ENCODE results near the gene GSTM4. TPM values are rescaled to one million over a fixed set of nuclear protein-coding genes. Genes with fewer than 3 reads are reported as not detected.
A peak's percentile ranks its signal among the peaks of the same experiment; 100 is the strongest.

The GSTM4 gene
- total RNA-seq, 2 experiments from 2014 or later: 8.8 to 9.9 TPM

DNA sequence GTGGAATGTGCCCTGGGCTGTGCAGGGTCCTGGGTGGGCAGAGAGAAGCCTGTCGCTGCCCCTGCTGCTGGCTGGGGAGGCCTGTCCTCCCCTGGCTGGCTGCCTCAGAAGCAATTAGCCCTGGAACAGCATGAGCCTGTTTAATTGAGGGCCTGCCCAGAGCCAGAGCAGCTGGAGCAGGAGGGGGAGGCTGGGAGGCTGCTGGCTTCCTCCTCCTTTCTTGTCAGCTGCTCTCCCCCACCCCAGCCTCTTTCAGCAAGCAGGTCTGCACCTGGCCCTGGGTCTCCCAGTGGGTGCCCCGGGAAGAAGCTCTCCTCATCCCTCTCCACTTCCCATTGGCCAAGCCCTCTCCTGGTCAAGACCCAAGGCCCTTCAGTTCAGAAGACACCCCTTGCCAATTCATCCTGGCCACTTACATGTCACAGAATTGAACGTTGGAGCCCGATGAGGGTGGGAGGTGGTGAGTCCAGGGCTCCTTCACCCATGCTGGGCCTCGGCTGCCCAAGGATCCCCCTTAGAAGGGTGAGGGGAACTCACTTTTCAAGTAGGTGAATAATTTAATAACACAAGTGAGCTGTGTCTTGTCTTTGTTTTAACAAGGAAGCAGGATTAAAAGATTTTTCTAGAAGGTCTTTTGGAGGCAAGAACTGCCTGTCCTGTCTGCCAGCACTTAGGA, 23.1 kb upstream of the GSTM4 start:
- no peak overlapping the region for H3K4me3 Mint-ChIP-seq
- DNase-seq: no peak
- no peak overlapping the region for H3K27ac Mint-ChIP-seq
- H3K36me3 Mint-ChIP-seq (ENCODE audit: low read depth): peaks cover 16% of the 10 kb centered on the region
- CTCF ChIA-PET: interaction anchor here (0.9 to 4.3 kb wide), 4 partner anchors 7 to 142 kb away, joined by 3 to 48 read pairs (median 19); partner anchors contain the start of gene CYB561D1
- H3K4me1 Mint-ChIP-seq (ENCODE audit: low read depth): peaks cover 14% of the 10 kb centered on the region
- H3K27me3 Mint-ChIP-seq (ENCODE audit: low read depth): no peaks in the 10 kb centered on the region
- H3K9me3 Mint-ChIP-seq: no peaks in the 10 kb centered on the region
- intact Hi-C loops (cut with micrococcal nuclease): no loop called here

DNA sequence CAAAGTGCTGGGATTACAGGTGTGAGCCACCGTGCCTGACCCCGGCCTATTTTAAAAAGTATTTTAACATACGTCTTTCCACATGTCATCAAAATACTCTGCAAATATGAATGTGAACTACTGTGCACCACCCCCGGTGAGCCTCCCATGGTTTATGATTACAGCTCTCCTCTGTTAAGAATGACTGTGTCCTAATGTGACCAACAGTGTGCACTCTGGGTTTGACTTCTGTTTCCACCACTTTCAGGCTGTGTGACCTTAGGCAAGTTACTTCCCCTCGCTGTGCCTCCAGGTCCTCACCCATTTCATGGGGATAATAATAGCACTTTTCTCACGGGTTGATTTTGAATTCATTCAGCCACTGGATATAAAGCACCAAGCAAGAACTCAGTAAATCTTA, 21.6 kb upstream of the GSTM4 start:
- DNase-seq: no peak
- H3K9me3 Mint-ChIP-seq: no peaks in the 10 kb centered on the region
- CTCF ChIA-PET: interaction anchor here (2.0 to 13.1 kb wide), 3 partner anchors 9 to 140 kb away, joined by 6 to 283 read pairs (median 9); no protein-coding TSS in a partner anchor

DNA sequence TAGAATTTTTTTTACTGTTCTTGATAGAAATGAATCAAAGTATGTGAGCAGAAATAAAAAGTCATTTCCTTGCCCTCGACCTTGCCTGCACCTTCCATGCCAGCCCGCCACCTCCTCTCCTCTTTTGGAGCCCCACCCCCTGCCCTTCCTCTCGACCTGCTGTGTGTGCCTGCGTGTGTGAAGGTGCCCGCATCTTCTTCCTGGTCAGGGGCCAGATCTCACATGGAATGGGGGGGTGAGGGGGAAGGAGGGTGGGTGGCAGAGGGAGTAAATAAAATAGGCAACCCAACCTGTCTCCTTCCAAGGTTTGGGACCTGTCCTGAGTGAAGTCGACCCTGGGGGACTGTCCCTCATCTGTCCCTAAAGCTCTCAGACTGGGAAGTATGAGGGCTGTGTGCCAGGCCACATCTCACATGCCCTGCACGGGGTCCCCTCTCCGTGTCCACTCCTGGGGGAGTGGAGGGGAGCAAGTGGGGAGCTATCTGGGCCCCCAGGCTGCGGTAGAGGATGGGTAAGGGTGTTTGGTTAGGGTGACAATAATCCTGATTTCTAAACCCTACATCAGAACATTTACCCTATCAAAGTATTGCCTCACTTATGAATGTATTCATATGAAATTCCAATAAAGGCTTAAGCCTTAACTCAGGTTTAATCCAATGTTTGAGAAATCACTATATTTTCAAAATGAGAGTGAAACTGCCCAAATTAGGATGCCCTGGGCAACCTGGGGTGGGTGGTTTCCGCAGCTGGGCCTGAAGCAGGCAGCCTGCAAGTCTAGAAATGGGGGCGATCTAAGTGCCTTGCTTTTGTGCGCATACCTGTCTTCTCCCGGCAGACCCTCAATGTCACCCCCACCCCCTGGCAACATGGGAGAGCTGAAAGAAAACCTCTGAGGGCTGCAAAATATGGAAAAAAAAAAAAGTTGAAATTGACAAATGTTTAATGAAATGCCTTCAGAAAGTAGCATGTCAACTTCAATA, 20.8 kb upstream of the GSTM4 start:
- CTCF ChIA-PET: interaction anchor here (1.8 to 13.1 kb wide), 6 partner anchors 8 to 348 kb away, joined by 6 to 283 read pairs (median 8); partner anchors contain the start of genes AHCYL1 and GSTM4
- Mint-ChIP-seq H3K9me3 (no peaks in the 10 kb centered on the region), H3K4me3 (no peak overlapping the region), H3K4me1 (ENCODE audit: low read depth) (peaks cover 16% of the 10 kb centered on the region), H3K27ac (no peak overlapping the region), H3K36me3 (ENCODE audit: low read depth) (peaks cover 4% of the 10 kb centered on the region), H3K27me3 (ENCODE audit: low read depth) (no peaks in the 10 kb centered on the region)
- intact Hi-C loops (cut with micrococcal nuclease): no loop called here
- peak; percentile 46 for DNase-seq

More for the DNA sequence above, 21.6 kb upstream of the GSTM4 start:
- Mint-ChIP-seq H3K4me1 (ENCODE audit: low read depth) (peaks cover 14% of the 10 kb centered on the region), H3K27me3 (ENCODE audit: low read depth) (no peaks in the 10 kb centered on the region), H3K27ac (no peak overlapping the region), H3K4me3 (no peak overlapping the region), H3K36me3 (ENCODE audit: low read depth) (peaks cover 12% of the 10 kb centered on the region)
- intact Hi-C loops (cut with micrococcal nuclease): no loop called here

DNA sequence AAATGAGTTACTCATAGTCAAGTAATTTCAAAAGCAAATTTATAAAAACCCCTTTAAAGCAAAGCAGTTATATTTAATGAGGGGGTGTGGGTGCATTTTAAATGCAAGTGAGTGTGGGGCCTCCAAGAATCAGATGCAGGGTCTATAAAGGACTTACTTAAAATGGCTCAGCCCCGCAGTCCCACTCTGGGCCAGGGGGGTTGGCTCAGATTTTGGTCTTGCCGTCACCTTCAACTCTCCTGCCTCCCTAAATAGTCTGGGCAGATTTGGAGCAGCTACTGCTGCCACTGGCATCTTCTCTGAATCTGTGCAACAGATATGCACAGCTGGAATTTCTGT, 20.1 kb upstream of the GSTM4 start:
- Mint-ChIP-seq H3K4me1 (ENCODE audit: low read depth) (peaks cover 19% of the 10 kb centered on the region), H3K4me3 (no peak overlapping the region), H3K27ac (peak overlapping the region; percentile 17), H3K9me3 (no peaks in the 10 kb centered on the region), H3K27me3 (ENCODE audit: low read depth) (no peaks in the 10 kb centered on the region), H3K36me3 (ENCODE audit: low read depth) (peaks cover 4% of the 10 kb centered on the region)
- no peak for DNase-seq
- CTCF ChIA-PET: interaction anchor here (0.7 to 13.1 kb wide), 7 partner anchors 17 to 394 kb away, joined by 3 to 283 read pairs (median 9); partner anchors contain the start of genes AHCYL1 and GSTM4
- intact Hi-C loops (cut with micrococcal nuclease): no loop called here

DNA sequence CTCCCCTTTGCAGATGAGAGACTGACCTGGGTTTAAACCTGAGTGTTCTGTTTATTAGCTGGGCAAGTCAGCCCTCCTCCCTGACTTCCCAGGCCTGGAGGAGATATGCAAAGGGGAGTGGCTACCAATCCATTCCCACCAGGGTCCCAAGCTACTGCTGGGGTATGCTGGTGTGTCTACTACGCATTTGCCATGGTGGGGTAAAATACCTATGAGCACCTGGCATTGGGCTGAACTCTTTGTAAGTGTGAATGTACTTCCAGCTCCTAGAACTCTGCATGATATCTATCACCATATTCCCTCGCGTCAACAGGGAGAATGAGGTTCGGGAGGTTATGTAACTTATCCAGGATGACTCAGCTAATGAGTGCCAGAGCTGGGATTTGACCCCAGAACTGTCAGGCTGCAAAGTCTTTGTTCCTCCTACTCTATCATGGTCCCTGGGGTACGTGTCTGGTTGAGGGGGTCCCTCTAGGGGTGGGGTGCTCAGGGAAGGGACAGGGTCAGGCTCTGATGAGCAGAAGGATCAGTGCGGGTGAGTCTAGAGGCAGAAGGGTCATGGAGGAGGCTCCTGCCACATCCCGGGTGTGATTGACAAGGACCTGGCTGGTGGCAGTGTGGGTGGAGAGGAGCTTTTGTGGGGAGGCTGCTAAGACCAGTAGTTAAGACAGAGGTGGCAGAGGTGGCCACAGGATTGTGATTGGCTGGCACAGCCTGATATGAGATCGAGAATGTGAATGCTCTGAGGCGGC, 19.5 kb upstream of the GSTM4 start:
- DNase-seq: no peak
- H3K4me1 Mint-ChIP-seq (ENCODE audit: low read depth): peaks cover 19% of the 10 kb centered on the region
- intact Hi-C loops (cut with micrococcal nuclease): no loop called here
- no peak overlapping the region for H3K27ac Mint-ChIP-seq
- no peak overlapping the region for H3K4me3 Mint-ChIP-seq
- H3K27me3 Mint-ChIP-seq (ENCODE audit: low read depth): no peaks in the 10 kb centered on the region
- H3K36me3 Mint-ChIP-seq (ENCODE audit: low read depth): peaks cover 2% of the 10 kb centered on the region
- no peaks in the 10 kb centered on the region for H3K9me3 Mint-ChIP-seq
- CTCF ChIA-PET: interaction anchor here (0.7 to 13.1 kb wide), 9 partner anchors 14 to 393 kb away, joined by 3 to 283 read pairs (median 7); partner anchors contain the start of genes AHCYL1 and GSTM4

DNA sequence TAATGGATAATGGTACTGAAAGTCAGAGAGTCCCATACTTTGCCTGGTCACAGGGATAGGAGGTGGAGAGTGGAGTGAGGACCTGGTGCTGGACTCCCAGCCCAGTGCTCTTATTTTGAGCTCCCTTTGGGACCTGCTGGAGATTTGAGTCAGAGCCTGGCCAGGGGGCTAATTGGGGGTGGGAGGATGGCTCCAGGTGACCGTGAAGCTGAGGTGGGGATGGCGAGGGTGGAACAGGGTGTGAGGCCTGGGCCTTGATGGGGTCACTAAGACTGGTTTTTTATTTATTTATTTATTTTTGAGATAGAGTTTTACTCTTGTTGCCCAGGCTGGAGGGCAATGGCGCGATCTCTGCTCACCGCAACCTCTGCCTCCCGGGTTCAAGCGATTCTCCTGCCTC, 18.5 kb upstream of the GSTM4 start:
- H3K4me1 Mint-ChIP-seq (ENCODE audit: low read depth): peaks cover 19% of the 10 kb centered on the region
- no peak for DNase-seq
- no peaks in the 10 kb centered on the region for H3K27me3 Mint-ChIP-seq (ENCODE audit: low read depth)
- no peaks in the 10 kb centered on the region for H3K9me3 Mint-ChIP-seq
- intact Hi-C loops (cut with micrococcal nuclease): no loop called here
- H3K36me3 Mint-ChIP-seq (ENCODE audit: low read depth): no peaks in the 10 kb centered on the region
- H3K4me3 Mint-ChIP-seq: no peak overlapping the region
- CTCF ChIA-PET: interaction anchor here (1.0 to 13.1 kb wide), 8 partner anchors 13 to 346 kb away, joined by 3 to 283 read pairs (median 18); partner anchors contain the start of genes AHCYL1 and GSTM4
- H3K27ac Mint-ChIP-seq: no peak overlapping the region

DNA sequence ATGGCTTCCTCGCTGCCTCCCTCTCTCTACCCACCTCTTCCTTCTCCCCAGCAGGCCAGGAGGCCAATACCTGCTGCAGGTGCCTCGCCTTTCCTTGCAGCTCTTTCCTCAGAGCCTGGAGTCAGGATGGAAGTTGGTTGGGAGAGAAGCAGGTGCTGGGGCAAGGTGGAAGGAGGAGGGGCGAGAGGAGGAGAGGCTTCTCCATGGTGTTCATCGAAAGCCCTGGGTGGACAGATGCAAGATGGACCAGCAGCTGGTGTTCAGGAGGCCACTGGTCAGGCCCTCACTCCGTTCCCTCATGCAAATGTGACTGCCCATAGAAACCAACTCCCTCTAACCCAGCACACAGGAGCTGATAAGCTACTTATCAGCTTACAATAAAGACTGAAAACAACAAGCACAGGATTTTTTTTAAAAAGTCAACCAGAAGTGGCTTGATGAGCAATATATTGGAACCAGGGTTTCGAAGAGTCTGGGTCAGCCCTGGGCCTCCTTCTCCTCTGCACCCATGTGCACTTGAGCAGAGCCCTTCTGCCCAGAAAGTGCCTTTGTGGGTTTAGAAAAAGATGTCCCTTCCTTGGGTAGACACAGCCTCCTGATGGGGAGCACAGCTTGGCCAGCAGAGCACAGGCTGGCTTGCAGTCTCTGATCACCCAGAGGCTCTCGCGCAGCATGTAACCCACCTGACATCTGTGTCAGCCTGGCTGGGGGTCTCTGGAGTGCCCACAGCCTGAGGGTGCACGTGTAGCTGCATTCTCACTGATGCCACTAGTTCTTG, 16.6 kb upstream of the GSTM4 start:
- CTCF ChIA-PET: interaction anchor here (0.6 to 13.1 kb wide), 47 partner anchors 9 to 372 kb away, joined by 3 to 283 read pairs (median 6); partner anchors contain the start of genes AHCYL1, AMPD2, GNAI3 and GNAT2
- no peaks in the 10 kb centered on the region for H3K9me3 Mint-ChIP-seq
- no peak overlapping the region for H3K27ac Mint-ChIP-seq
- DNase-seq: no peak
- no peaks in the 10 kb centered on the region for H3K27me3 Mint-ChIP-seq (ENCODE audit: low read depth)
- peaks cover 18% of the 10 kb centered on the region for H3K4me1 Mint-ChIP-seq (ENCODE audit: low read depth)
- intact Hi-C loops (cut with micrococcal nuclease): no loop called here
- H3K36me3 Mint-ChIP-seq (ENCODE audit: low read depth): no peaks in the 10 kb centered on the region
- no peak overlapping the region for H3K4me3 Mint-ChIP-seq

DNA sequence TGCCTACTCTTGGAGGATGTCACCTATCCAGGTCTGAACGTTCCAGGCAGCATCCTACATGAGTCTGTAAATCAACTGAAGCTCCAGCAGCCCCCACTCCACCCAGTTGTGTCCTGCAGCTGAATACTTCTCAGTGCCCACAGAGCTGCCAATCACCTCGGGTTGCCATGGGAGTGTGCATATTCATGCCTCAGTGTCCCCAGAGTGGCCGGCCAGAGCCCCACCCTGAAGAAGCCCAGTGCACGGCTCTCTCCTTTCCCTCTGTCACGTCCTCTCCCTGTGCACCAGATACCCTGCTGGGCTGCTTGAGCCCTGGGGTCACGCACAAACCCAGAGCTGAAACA, 16.1 kb upstream of the GSTM4 start:
- Mint-ChIP-seq H3K9me3 (no peaks in the 10 kb centered on the region), H3K4me1 (ENCODE audit: low read depth) (peaks cover 12% of the 10 kb centered on the region), H3K36me3 (ENCODE audit: low read depth) (no peaks in the 10 kb centered on the region), H3K27ac (no peak overlapping the region), H3K4me3 (no peak overlapping the region), H3K27me3 (ENCODE audit: low read depth) (no peaks in the 10 kb centered on the region)
- no peak for DNase-seq
- CTCF ChIA-PET: interaction anchor here (0.5 to 13.1 kb wide), 59 partner anchors 9 to 808 kb away, joined by 3 to 283 read pairs (median 5); partner anchors contain the start of genes AHCYL1, AMPD2, GNAI3 and GNAT2
- intact Hi-C loops (cut with micrococcal nuclease): loop anchor here (1.0 kb wide), 1 partner anchor 94 kb away; no protein-coding TSS in a partner anchor

DNA sequence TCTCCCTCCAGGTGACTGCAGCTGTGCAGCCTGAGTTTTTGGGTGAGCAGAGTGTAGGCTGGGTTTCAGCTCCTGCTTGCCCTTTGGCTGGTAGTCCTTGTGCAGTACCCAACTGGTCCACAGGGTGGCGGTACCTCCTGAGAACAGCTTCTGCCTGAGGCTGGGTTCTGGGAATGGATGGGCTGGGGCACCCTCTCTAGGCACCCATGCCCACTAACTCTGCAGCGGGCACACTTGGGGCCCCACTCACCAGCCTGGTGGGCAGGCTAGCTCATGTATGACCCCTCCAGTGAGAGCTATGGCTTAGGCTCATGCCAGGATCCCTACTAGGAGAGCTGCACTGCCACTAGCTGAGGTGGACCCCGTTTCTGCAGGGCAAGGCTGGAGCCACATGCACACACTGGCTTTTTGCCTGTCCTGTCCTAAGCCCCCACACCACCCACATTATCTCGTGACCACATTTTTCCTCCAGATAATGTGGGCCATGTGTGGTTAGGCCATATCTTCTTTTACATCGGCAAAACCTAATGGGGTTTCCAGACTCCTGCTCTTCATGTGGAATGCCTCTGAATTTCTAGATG, 15.5 kb upstream of the GSTM4 start:
- H3K4me1 Mint-ChIP-seq (ENCODE audit: low read depth): peaks cover 7% of the 10 kb centered on the region
- no peaks in the 10 kb centered on the region for H3K36me3 Mint-ChIP-seq (ENCODE audit: low read depth)
- H3K27me3 Mint-ChIP-seq (ENCODE audit: low read depth): no peaks in the 10 kb centered on the region
- no peak overlapping the region for H3K27ac Mint-ChIP-seq
- no peaks in the 10 kb centered on the region for H3K9me3 Mint-ChIP-seq
- CTCF ChIA-PET: interaction anchor here (0.5 to 13.1 kb wide), 63 partner anchors 10 to 809 kb away, joined by 3 to 283 read pairs (median 5); partner anchors contain the start of genes AHCYL1, AMPD2, GNAI3 and GNAT2
- DNase-seq: peak; percentile 96
- intact Hi-C loops (cut with micrococcal nuclease): loop anchor here (1.0 kb wide), 1 partner anchor 94 kb away; no protein-coding TSS in a partner anchor
- H3K4me3 Mint-ChIP-seq: no peak overlapping the region

DNA sequence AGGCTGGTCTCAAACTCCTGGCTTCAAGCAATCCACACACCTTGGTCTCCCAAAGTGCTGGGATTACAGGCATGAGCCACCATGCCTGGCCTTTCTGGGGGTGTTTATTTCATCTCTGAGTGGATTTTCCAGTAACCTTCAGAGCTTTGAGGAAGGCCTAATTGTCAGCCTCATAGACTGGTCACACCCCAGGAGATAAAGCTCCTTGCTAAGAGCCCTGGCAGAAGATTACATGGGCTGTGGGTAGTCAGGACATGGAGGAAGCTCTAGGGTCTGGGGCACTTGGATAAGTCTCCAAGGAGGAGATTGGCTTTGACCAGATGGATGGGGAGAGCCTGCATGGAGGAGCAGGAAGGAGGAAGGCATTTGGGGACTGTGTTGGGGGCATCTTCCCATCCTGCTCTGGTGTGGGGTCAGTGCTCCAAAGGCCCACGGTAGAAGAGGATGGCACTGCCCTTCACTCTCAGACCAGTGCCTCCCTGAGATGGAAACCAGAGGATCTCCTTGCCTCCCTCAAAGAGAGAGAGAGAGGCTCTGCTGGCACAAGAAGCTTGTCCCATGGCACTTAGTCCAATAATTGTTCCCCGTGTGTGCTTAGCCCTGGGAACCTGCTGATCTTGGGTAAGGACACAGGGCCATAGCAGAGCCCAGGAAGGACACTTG, 14.7 kb upstream of the GSTM4 start:
- CTCF ChIA-PET: interaction anchor here (0.6 to 13.1 kb wide), 35 partner anchors 10 to 389 kb away, joined by 3 to 283 read pairs (median 6); partner anchors contain the start of genes AHCYL1, AMPD2, GNAI3 and GNAT2
- Mint-ChIP-seq H3K4me3 (no peak overlapping the region), H3K36me3 (ENCODE audit: low read depth) (no peaks in the 10 kb centered on the region), H3K4me1 (ENCODE audit: low read depth) (peaks cover 5% of the 10 kb centered on the region), H3K9me3 (no peaks in the 10 kb centered on the region), H3K27me3 (ENCODE audit: low read depth) (no peaks in the 10 kb centered on the region), H3K27ac (no peak overlapping the region)
- no peak for DNase-seq
- intact Hi-C loops (cut with micrococcal nuclease): no loop called here
